HEK293T (cell line): ENCODE results near the gene RDH16.

ENCODE experiments used
- CTCF ChIA-PET: fragments of 350-600 bp; formaldehyde crosslinking; extraction: SDS; loops from one replicate; lab custom pipeline; 2021; ENCODE audit warnings: antibody characterized with exemption, inconsistent platforms; lab: Yijun Ruan, JAX
- POLR2A ChIA-PET: fragments of 350-600 bp; formaldehyde crosslinking; extraction: SDS; loops from one replicate; lab custom pipeline; 2020; ENCODE audit warnings: antibody characterized with exemption, inconsistent platforms; lab: Yijun Ruan, JAX
- DNase-seq: peaks from one replicate; pipeline ENCODE4 v3.0.0; 2012; ENCODE audit warnings: mixed read lengths; ENCODE audit errors: extremely low spot score
- ARNT ChIP-seq: fragments of 450-650 bp; IDR thresholded peaks from 2 replicates; pipeline ENCODE4 v1.6.1; 2017; ENCODE audit warnings: mild to moderate bottlenecking
- BHLHE40 ChIP-seq: fragments of 450-650 bp; IDR thresholded peaks from 2 replicates; pipeline ENCODE4 v1.6.1; 2016; ENCODE audit warnings: mild to moderate bottlenecking, moderate library complexity, borderline replicate concordance
- CTBP1 ChIP-seq: fragments of 450-650 bp; IDR thresholded peaks from 2 replicates; pipeline ENCODE4 v1.6.1; 2016; ENCODE audit warnings: borderline replicate concordance
- ELF4 ChIP-seq: fragments of 450-650 bp; IDR thresholded peaks from 2 replicates; pipeline ENCODE4 v1.6.1; 2017; ENCODE audit warnings: antibody characterized with exemption
- FOXA1 ChIP-seq: fragments of 450-650 bp; IDR thresholded peaks from 2 replicates; pipeline ENCODE4 v1.6.1; 2016; ENCODE audit warnings: mild to moderate bottlenecking
- FOXK2 ChIP-seq: fragments of 450-650 bp; IDR thresholded peaks from 2 replicates; pipeline ENCODE4 v1.6.1; 2016; ENCODE audit warnings: mild to moderate bottlenecking
- FOXM1 ChIP-seq: fragments of 450-650 bp; IDR thresholded peaks from 2 replicates; pipeline ENCODE4 v1.6.1; 2017; ENCODE audit warnings: mild to moderate bottlenecking, borderline replicate concordance
- HDGF ChIP-seq: fragments of 450-650 bp; IDR thresholded peaks from 2 replicates; pipeline ENCODE4 v1.6.1; 2017; ENCODE audit warnings: antibody characterized with exemption, borderline replicate concordance
- L3MBTL2 ChIP-seq: fragments of 450-650 bp; conservative IDR thresholded peaks from 2 replicates; pipeline ENCODE4 v1.6.1; 2016; ENCODE audit warnings: mild to moderate bottlenecking
- LEF1 ChIP-seq: fragments of 450-650 bp; IDR thresholded peaks from 2 replicates; pipeline ENCODE4 v1.6.1; 2017; ENCODE audit warnings: mild to moderate bottlenecking, borderline replicate concordance
- NFRKB ChIP-seq: fragments of 450-650 bp; IDR thresholded peaks from 2 replicates; pipeline ENCODE4 v1.6.1; 2016; ENCODE audit warnings: mild to moderate bottlenecking, moderate library complexity
- SP1 ChIP-seq: fragments of 450-650 bp; IDR thresholded peaks from 2 replicates; pipeline ENCODE4 v1.6.1; 2017
- SUZ12 ChIP-seq: fragments of 450-650 bp; IDR thresholded peaks from 2 replicates; pipeline ENCODE4 v1.6.1; 2016; ENCODE audit warnings: mild to moderate bottlenecking
- TARDBP ChIP-seq: fragments of 450-650 bp; IDR thresholded peaks from 2 replicates; pipeline ENCODE4 v1.6.1; 2016
- ZNF384 ChIP-seq: fragments of 450-650 bp; IDR thresholded peaks from 2 replicates; pipeline ENCODE4 v1.6.1; 2016
- TF ChIP-seq, protein P1 (sequence below): fragments of 450-650 bp; IDR thresholded peaks from 2 replicates; pipeline ENCODE4 v1.6.1; 2016

Gene RDH16

DNA sequence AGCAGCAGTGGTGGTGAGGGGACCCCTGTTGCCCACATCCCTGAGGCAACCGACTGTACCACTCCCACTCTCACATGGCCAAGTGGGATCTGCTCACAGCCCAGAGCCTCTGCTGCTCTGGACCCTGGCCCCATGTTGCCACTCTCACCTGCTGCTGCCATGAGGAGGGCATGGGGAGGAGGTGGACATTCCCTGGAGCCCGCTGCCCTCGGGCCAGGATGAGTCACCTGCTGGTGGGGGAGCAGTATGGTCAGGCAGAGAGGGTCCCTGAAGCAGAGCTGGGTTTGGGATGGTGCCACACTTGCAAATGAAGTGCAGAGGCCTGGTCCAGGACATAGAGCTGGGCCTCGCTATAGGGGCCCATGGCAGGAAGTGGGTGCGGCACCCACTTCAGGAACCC lies 49.3 kb downstream of the RDH16 start:
- DNase-seq = no peak
- POLR2A ChIA-PET = no interaction called here
- CTCF ChIA-PET = no interaction called here
- TF ChIP-seq HDGF (no peak), BHLHE40 (no peak), NFRKB (no peak), CTBP1 (no peak), FOXK2 (no peak), ELF4 (no peak), SUZ12 (no peak)
- TF ChIP-seq, protein P1, sequence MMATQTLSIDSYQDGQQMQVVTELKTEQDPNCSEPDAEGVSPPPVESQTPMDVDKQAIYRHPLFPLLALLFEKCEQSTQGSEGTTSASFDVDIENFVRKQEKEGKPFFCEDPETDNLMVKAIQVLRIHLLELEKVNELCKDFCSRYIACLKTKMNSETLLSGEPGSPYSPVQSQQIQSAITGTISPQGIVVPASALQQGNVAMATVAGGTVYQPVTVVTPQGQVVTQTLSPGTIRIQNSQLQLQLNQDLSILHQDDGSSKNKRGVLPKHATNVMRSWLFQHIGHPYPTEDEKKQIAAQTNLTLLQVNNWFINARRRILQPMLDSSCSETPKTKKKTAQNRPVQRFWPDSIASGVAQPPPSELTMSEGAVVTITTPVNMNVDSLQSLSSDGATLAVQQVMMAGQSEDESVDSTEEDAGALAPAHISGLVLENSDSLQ = no peak

DNA sequence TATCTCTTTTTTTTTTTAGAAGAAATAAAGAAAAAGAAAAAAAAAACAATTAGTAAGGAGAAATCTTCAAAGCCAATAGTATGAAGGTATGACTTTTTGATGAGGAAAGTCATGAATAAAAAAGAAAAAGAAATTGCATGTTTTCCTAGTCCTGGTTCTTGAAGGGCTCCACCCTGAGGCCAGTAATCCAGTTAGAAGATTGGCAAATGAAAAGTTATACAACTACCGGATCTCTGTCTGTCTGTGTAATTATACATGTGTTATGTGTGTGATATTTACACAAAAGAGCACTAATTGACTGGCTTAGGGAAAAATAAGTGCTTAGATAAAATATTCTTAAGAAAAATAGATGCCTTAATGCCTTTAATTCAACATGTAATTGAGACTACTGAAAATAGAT lies 51.6 kb downstream of the RDH16 start:
- ChIA-PET POLR2A (no interaction called here), CTCF (no interaction called here)
- TF ChIP-seq ZNF384 (no peak), ELF4 (no peak), NFRKB (no peak), HDGF (no peak), SP1 (no peak), TARDBP (no peak), L3MBTL2 (no peak), FOXM1 (no peak), BHLHE40 (no peak), SUZ12 (no peak), CTBP1 (no peak), ARNT (no peak), FOXK2 (no peak), FOXA1 (no peak), LEF1 (no peak)
- TF ChIP-seq, protein P1 = no peak
- DNase-seq = no peak

DNA sequence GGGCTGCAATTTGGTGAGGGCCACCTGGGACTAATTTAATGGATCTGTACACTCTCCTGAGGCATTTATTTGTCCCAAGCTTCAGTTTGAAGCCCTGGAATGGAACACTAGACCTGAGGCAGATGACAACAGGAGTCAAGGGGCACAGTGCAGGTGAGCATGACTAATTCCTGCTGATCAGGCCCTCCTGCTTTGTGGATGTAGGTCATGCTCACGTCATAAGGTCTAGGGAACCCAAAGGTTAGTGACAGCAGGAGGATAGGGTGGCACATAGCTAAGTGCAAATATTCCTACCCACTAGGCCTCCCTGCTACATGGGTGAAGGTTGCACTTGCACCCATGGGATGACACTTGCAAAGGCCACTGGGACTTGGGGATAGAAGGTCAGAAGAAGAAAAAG lies 54.0 kb downstream of the RDH16 start:
- CTCF ChIA-PET = no interaction called here
- POLR2A ChIA-PET = no interaction called here
- no peak for DNase-seq
- no peak for TF ChIP-seq TARDBP
- no peak for TF ChIP-seq SP1
- no peak for TF ChIP-seq NFRKB
- TF ChIP-seq, protein P1 = no peak
- no peak for TF ChIP-seq BHLHE40
- no peak for TF ChIP-seq FOXA1
- no peak for TF ChIP-seq ELF4
- no peak for TF ChIP-seq FOXM1
- TF ChIP-seq HDGF = no peak
- no peak for TF ChIP-seq FOXK2
- TF ChIP-seq LEF1 = no peak
- TF ChIP-seq SUZ12 = no peak
- no peak for TF ChIP-seq L3MBTL2
- no peak for TF ChIP-seq CTBP1
